HG02610 (cell line): ENCODE measurements around the gene EXOC2.

ENCODE experiments used
- ATAC-seq: cut with Tn5 transposase; IDR thresholded peaks from one replicate; pipeline ENCODE4 v1.9.1; 2021; ENCODE audit warnings: mild to moderate bottlenecking, moderate library complexity; ENCODE audit not compliant: unreplicated experiment

EXOC2 gene

DNA sequence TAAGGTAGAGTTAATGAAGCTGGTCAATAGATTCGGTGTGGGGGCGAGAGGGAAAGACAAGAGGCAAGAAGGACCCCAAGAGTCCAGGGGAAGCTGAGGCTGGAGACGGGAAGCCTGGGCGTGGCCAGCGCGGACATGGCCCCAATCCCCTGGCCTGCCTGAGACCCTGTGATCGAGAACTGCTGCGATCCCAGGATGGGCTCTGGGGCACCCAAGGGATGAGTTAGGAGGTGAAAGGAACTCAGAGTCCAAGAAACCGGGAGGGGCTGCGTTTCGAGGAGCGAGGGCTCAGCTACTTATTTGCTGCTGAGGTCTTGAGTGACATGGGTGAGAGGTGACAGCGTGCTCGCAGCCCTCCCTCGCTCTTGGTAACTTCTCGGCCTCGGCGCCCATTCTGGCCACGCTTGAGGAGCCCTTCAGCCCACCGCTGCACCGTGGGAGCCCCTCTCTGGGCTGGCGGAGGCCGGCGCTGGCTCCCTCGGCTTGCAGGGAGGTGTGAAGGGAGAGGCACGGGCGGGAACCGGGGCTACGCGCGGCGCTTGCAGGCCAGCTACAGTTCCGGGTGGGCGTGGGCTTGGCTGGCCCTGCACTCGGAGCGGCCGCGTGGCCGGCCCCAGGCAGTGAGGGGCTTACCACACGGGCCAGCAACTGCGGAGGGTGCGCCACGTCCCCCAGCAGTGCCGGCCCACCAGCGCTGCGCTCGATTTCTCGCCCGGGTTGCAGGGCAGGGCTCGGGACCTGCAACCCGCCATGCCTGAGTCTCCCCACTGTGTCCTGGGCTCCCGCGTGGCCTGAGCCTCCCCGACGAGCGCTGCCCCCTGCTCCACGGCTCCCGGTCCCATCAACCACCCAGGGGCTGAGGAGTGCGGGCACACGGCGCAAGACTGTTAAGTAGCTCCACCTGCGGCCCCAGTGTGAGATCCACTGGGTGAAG is 243.2 kb downstream of the EXOC2 start:
- no peak for ATAC-seq

- ATAC-seq, result no peak
Measured at GRCh38 chr6:449057-449430, 243.9 kb downstream of the EXOC2 start.

DNA sequence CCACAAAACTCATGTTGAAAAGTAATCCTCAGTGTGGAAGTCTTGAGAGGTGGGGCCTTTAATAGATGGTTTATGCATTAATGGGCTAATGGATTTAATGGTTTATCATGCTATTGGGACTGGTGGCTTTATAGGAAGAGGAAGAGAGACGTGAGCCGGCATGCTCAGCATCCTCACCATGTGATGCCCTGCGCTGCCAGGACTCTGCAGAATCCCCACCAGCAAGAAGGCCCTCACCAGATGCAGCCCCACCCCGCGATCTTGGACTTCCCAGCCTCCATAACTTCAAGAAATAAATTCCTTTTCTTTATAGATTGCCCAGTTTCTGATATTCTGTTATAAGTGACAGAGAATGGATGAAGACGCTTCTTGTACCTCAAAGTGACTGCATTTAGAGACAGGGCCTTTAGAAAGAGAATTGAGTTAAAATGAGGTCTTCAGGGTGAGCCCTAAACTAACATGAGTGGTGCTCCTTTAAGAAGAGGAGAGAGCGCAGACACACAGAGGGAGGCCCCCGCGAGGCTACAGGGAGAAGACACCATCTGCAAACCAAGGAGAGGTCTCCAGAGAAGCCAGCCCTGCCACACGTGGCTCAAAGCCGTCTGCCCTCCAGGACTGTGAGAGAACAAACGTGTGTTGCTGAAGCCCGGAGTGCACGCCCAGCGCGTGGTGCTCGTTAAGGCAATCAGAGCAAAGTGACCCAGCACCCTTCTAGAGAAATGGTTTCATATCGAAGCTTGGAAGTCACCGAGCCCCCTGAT is 244.5 kb downstream of the EXOC2 start:
- no peak for ATAC-seq

DNA sequence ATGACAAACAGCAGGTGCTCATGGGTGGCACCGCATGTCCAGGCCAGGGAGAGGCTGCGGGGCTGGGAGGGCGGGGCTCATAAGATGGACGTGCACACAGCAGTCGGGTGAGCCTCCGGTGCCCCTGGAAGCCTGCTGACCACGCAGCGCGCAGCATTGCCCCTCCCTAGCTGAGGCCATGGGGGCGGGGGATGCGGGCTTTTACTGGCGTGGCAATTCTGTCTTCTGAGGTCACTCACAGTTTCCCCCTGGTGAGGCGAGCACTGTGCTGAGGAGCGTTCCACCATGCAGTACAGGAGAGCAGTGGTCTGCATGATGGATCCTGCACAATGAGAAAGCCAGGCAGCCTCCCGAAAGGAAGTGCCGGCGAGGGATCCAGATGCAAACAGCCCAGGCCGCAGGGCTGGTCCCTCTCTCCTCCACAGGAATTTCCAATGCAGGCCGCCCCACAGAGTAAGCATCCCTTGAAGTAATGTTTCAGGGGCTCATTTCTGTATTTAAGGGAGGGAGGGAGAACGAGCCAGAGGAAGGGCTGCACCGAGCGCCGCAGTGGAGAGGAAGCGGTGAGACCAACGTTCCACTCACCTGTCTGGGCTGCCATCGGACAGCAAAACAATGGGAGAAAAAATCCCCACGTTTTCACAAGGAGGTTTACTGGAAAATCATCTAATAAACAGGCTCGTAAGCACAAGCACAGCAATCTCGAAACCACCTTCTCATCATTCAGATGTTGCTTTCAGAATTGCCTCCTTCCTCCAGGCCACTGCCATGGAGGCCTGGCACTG is 245.4 kb downstream of the EXOC2 start:
- no peak for ATAC-seq

DNA sequence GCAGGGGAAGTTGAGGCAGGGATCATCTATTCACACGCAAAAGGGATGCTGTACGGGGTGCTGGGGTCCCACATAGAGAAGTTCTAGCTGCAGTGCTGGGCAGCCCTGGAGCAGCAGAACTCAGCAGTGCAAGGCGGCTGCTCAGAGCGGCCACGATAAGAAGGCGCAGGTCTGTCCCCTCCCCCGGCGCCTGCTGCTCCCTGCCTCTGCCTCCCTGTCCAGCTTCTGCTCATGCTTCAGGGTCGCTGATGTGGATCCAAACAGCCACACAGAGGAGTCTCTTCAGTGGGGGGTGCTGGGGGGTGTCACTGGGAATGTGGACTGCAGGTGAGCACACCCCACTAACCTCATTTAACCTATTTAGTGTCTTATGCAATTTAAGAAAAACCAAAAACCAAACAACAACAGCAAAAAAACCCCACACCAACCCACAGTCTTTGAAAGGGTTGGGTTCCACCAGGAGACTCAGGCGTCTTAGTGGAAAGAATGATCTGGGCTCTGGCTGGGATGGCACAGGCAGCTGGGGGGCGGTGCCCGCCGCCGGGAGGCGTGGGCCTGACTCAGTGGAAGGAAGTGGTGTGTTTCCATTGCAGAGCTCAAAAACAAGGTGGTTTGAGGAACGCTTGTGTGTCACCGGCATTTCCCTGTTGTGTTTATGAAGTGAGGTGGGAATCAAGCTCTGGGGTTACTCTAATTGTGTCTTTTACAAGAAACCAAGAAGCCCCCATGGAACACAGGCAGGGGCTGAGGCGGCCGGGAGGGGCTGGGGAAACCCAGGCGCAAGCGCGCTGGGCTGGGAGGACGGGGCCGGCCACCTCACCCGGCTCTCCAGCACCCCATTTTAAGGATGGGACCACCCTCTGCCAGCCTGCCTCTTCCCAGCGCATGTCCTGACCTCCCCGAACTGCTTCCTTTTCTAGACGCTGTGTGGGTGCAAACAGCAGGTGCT is 246.2 kb downstream of the EXOC2 start:
- no peak for ATAC-seq

DNA sequence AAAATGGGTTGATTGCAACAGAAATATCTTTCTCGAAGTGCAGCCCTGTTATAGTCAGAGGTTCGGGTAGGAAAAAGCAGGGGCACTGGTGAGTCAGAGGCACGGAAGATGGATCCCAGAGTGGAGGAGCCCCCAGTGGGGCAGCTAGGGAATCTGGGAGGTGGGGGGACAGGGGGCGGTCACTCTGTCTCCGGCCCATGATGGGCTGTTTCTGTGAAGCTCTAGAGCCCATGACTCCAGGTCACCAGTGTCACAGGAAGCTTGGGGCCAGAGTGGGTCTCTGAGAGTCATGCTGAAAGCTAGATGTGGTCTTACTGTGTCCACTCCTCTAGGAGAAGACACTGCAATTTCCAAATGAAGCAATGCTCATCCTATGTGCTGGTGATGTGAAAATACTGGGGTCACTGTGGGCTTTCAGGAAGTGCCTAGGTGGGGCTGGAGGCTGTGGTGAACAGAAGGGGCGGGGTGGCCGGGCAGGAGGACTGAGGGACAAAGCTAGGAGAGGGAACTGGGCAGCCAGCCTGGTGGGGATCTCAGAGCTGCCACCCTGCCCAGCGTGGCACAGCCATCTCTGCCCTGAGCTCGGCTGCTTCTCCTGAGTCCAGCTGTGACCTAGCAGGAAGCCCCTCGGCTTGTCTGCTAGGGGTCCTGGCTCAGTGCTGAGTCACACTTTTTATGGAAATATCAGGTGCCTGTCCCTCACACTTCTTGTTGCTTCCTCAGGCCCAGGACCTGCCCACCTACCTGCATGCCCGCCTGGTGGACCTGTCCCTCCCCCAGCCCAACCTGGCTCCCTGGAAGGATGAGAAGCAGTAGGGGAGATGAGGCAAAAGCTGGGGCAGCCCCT is 247.1 kb downstream of the EXOC2 start:
- ATAC-seq, result no peak

DNA sequence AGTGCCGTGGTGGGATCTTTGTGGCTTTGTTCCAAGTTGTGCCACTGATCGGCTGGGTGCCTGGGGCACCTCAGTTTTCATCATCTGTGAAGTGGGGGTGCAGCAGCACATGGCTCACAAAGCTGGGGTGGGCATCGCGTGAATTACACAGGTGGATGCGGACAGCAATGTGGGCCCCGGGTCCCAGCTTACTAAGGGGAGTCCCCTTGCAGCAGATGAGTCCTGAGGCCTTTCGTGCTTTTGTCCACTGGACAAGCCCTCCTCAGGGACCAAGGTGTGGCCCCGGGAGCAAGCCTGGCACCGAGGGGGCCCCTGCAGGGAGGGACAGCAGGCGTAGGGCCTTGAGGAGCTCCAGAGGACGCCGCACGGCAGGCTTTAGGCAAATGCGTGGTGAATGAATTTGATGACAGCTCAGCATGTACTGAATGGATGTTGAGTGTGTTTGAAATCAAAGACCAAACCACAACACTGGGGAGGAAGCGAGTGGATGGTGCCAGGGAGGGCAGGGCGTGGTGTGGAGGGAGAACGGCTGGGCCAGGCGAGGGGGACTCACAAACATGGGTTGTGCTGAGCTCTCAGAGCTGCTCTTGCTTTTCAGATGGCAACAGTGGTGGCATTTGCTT is 248.2 kb downstream of the EXOC2 start:
- no peak for ATAC-seq

GRCh38 chr6:443621-444159 is 249.2 kb downstream of the EXOC2 start:
- no peak for ATAC-seq

GRCh38 chr6:441126-441920 is 251.6 kb downstream of the EXOC2 start:
- no peak for ATAC-seq

- ATAC-seq, result no peak
Measured at GRCh38 chr6:439641-440167, 253.2 kb downstream of the EXOC2 start.

DNA sequence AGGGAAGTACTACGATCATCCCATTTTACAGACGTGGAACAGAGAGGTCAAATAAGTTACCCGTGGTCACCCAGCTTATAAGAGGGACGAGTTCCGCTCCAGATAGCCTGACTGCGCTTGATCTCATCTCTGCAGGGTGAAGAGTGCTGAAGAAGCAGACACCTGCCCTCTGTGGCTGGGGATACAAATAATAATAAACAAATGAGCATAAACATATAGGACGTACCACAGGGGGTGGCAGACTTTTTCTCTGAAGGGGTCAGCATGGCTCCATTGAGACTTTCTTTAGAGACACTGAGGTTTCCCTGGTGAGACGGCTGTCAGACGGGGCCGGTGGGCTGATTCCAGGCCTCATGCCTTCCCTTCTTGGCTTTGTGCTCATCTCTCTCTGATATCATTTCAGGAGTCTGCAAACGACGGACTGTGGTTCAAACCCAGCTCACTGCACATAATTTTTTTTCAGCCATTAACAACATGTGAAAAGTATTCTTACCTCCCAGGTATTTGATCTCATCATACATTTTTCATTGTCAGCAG is 254.2 kb downstream of the EXOC2 start:
- no peak for ATAC-seq

DNA sequence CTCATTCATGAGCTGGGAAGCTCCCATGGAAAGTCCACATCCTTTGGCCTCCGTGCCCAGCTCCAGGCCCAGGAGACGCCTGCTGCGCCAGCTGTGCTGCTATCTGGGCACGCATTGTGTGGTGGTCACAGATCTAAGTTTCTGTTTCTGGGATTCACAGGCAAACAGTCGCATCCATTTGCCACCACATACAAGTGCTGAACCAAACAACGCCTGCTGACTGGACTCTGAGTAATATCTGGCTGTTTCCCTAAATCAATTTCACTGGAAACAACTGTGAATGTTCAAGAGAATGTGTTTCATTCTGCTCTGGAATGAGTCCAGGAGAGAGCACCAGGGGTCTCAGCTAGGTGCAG is 255.9 kb downstream of the EXOC2 start:
- no peak for ATAC-seq

- ATAC-seq, result no peak
Measured at GRCh38 chr6:436308-437036, 256.5 kb downstream of the EXOC2 start.

DNA sequence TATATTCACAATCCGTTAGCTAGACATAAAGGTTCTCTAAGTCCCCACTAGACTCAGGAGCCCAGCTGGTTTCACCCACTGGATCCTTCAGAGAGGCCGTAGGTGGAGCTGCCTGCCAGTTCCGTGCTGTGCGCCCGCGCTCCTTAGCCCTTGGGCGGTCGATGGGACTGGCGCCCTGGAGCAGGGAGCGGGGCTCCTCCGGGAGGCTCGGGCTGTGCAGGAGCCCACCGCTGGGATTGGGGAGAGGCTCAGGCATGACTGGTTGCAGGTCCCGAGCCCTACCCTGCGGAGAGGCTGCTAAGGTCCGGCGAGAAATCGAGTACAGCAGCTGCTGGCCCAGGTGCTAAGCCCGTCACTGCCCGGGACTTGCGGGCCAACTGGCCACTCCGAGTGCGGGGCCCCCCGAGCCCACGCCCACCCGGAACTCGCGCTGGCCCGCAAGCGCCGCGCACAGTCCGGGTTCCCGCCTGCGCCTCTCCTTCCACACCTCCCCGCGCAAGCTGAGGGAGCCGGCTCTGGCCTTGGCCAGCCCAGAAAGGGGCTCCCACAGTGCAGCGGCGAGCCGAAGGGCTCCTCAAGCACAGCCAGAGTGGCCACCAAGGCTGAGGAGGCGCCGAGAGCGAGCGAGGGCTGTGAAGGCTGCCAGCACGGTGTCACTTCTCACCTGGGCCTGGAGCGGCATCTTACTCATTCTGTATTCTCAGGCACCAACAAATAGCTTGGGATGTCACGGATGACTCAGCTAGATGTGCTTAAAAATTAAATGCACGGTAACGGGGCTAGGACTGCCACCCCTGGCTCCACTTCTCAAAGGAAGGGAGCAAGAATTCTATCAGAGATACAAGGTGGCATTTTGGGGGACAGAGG is 257.3 kb downstream of the EXOC2 start:
- ATAC-seq, result no peak
